GM13976 (cell line): ENCODE measurements around the gene KCTD12.
A peak's percentile ranks its signal among the peaks of the same experiment; 100 is the strongest.

Experiments
- DNase-seq: peaks from one replicate; pipeline ENCODE4 v3.0.0; 2012; ENCODE audit warnings: low spot score
- CTCF ChIP-seq: IDR thresholded peaks from 2 replicates; pipeline ENCODE4 v1.5.1; 2012; ENCODE audit warnings: borderline replicate concordance, mild to moderate bottlenecking; ENCODE audit not compliant: insufficient read depth; ENCODE audit errors: extremely low read depth, missing control alignments, control extremely low read depth
- in situ Hi-C: fragments of 300-500 bp; cut with MboI; formaldehyde crosslinking; loops from one replicate; pipeline ENCODE4 v1.12.0; 2022; ENCODE audit warnings: low sequenced_read_pairs, mixed read lengths, inconsistent platforms; ENCODE audit not compliant: unreplicated experiment

The KCTD12 gene

DNA sequence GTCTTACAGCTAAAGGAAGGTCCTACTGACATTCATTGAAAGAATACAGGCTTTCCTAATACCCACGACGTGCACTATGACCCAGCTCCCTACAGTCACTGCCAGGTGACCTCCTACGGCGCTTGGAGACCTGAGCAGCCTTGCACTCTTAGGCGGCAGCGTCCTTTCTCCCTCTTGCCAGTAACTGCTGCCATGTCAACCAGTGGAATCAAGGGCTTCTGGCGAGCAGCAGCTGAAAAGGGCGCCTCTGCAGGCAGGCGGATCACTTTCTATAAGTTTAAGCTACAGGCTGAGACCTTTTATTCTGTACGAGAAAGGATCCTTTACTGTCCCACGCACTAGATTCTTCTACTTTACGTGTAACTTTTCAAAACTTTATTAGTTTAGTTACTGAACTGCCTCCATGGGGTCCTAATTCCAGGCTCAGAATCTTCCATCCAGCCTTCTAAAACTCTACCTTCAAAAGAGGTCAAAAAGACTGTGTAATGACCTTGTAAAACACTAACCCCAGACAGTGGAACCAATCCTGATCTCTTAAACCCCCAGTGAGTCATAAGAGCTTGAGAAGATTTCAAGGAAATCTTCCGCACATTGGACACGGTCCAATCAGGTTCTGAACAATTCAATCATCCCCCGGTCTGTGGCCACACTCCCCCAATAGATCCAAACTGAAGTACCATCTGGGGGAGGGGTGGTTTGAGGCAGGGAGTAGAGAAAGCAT, 1.9 kb downstream of the KCTD12 start:
- in situ Hi-C loops = no loop called here
- DNase-seq = no peak
- no peak for TF ChIP-seq CTCF

DNA sequence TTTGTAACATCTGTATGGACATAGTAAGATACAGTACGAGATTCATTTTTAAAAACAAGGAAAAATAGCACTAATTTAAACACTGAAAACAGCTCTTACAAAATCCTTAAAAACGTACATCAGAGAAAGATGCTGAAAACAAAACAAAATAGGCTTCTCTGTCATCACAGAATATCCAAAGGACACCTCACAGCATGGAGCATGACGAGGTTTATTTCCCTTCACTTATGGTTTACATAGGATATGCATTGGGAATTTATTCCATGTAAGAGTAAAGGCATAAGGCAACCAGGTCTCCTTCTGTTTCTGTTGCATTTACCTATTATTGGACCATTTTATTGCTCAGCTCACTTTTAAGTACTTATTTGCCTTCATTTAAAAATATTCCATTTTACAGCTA, 3.0 kb downstream of the KCTD12 start:
- no peak for DNase-seq
- in situ Hi-C loops = no loop called here

DNA sequence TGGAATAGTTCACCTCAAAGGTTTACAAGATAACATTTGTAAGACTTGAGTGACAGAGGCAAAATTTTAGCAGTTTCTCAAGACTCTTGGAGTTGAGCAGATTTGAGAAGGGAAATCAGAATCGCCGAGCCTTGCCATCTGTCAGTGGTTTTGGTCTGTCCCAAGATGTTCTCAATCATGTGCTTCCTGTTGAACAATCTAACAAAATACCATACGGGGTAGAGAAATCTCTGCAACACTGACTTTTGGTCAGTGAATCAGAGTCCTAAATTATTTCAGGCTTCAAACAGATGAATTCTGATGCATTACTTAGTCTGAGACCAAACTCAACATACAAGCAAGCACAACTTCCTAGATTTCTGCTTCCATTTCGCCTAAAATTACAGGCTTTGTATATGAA, 3.8 kb downstream of the KCTD12 start:
- in situ Hi-C loops = no loop called here
- no peak for DNase-seq
- TF ChIP-seq CTCF = no peak

More for the DNA sequence above, 3.0 kb downstream of the KCTD12 start:
- TF ChIP-seq CTCF = no peak

- TF ChIP-seq CTCF = no peak
- in situ Hi-C loops = no loop called here
- DNase-seq = no peak
These were observed 6.3 kb downstream of the KCTD12 start for GRCh38 chr13:76879883-76880270.

- in situ Hi-C loops = no loop called here
- peak; percentile 56 for DNase-seq
These were observed 6.9 kb downstream of the KCTD12 start for GRCh38 chr13:76879203-76879882.

GRCh38 chr13:76878043-76878442, 8.2 kb downstream of the KCTD12 start:
- no peak for DNase-seq
- in situ Hi-C loops = no loop called here
- no peak for TF ChIP-seq CTCF

More at GRCh38 chr13:76879203-76879882, 6.9 kb downstream of the KCTD12 start:
- TF ChIP-seq CTCF = no peak
